ENCODE measurements around the gene PTPN9.

GRCh38 chr15:75460646-75461045 lies 118.5 kb downstream of the PTPN9 start:
- TF ChIP-seq CTCF (conservative IDR thresholded peaks at IDR 0.05; ENCODE audit: low read depth, low read length) (no peak), EZH2 (IDR thresholded peaks at IDR 0.05; ENCODE audit: borderline replicate concordance, low read depth, low read length, poor library complexity, severe bottlenecking) (no peak)
